ENCODE measurements around the gene KAT14.
"Not testable (repeated sequence)": the region's sequence is repeated elsewhere in the genome, so short reads cannot be mapped to it uniquely, and the experiment has no call there.

KAT14 gene

GRCh38 chr20:18218280-18218679, 80.6 kb downstream of the KAT14 start:
- DNase-seq (ENCODE audit: low spot score), result no peak

DNA sequence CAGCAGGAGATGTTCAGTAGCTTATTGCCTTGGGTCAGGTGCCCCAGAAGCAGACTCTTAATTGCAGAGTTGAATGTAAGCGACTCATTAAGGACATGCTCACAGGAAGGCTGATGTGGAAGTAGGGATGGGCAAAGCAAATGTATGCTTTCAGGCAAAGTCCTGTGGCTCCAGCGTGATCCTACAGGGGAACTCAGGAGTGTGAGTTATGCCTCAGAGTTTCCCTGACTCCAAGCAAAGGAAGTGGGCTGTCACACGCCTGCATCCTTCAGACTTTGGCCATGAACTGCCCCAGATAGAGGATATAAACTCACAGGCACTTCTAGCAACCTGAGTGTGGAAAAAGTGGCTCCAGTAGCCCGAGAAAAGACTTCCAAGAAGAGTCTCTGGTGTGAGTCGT, 85.7 kb downstream of the KAT14 start:
- DNase-seq (ENCODE audit: low spot score), result no peak

DNA sequence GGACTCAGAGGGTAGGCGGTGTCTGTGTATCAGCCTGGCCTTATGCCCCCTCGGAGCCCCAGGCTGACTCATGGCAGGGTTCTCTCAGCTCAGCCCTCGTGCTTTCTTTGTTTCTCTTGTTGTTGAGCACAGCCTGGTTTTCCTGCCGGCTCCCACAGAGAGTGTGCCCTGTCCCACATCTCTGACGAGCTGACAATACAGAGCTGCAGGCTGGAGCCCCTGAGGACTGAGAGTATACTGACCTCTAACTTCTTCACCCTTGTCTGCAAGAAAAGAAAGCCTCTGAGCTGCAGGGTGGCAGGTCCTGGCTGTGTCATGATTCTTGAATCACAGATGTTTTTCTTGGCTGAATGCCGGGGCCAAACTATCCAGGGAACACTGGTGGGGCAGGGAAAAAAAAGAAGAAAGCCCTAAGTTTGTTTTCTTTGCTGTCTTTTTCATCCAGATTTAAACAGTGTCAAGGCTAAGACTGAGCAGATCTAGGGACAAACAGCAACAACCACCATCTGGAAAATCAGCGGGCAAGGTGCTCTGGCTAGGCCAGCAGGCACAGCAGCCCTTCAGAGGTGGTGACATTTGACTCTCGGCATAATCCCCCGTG, 87.4 kb downstream of the KAT14 start:
- peak; percentile 77 for DNase-seq (ENCODE audit: low spot score)

GRCh38 chr20:18225632-18226031, 88.0 kb downstream of the KAT14 start:
- peak; percentile 15 for DNase-seq (ENCODE audit: low spot score)

GRCh38 chr20:18226741-18227140, 89.1 kb downstream of the KAT14 start:
- not testable (repeated sequence) for DNase-seq (ENCODE audit: low spot score)

DNA sequence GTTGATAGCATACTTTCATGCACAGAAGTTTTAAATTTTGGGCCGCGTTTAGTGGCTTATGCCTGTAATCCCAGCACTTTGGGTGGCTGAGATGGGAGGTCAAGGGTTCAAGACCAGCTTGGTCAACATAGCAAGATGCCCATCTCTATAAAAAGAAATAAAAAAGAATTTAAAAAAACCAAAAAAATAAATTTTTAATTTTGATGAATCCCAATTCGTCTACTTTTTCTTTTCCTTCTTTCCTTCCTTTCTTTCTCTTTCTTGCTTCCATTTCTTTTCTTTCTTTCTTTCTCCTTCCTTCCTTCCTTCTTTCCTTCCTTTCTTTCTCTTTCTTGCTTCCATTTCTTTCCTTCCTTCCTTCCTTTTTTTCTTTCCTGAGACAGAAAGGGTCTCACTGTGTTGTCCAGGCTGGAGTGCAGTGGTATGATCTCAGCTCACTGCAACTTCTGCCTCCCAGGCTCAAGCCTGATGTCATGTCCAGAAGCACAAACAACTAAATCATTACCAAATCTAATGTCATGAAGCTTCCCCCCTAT, 95.8 kb downstream of the KAT14 start:
- no peak for DNase-seq (ENCODE audit: low spot score)
